GM12878 (cell line): Measurements from ENCODE around the gene ADH7. TPM values are rescaled to one million over a fixed set of nuclear protein-coding genes. Genes with fewer than 3 reads are reported as not detected.

Source experiments
- ATAC-seq: fragments of 200-7000 bp; cut with Tn5 transposase; 3 replicates; pipeline ENCODE4 v1.9.1; 2020; ENCODE audit warnings: mild to moderate bottlenecking, moderate library complexity
- BruUV-seq: library from RNA; stranded (reverse); fragments of 400-500 nt; replicated peaks from 2 replicates; lab custom pipeline; 2021; lab: Mats Ljungman, UMichigan
- CTCF ChIA-PET: fragments of 300-600 bp; sonication (Branson Sonifier 250); formaldehyde crosslinking; extraction: SDS; loops from one replicate; lab custom pipeline; 2021; ENCODE audit warnings: inconsistent platforms; lab: Yijun Ruan, JAX
- POLR2A ChIA-PET: fragments of 350-600 bp; formaldehyde crosslinking; extraction: SDS; loops from one replicate; lab custom pipeline; 2021; ENCODE audit warnings: inconsistent platforms; lab: Charles Lee
- RAD21 ChIA-PET: fragments of 300-600 bp; sonication (Branson Sonifier 250); formaldehyde crosslinking; loops from one replicate; lab custom pipeline; 2023; ENCODE audit warnings: antibody characterized with exemption; ENCODE audit not compliant: unreplicated experiment; lab: Charles Lee
- SMC1A ChIA-PET: fragments of 300-600 bp; sonication (Branson Sonifier 250); formaldehyde crosslinking; loops from one replicate; lab custom pipeline; 2023; ENCODE audit not compliant: unreplicated experiment, uncharacterized antibody; lab: Charles Lee
- DNase-seq: peaks from one replicate; pipeline ENCODE4 v3.0.0-alpha.2; 2011; ENCODE audit warnings: low read depth, low spot score
- FAIRE-seq: peaks from 3 replicates; lab custom pipeline; 2011; peaks lifted over from hg19 to GRCh38; lab: Jason Lieb, UNC
- H2AFZ ChIP-seq: 2 replicates; pipeline ENCODE4 v1.6.0; 2011; ENCODE audit warnings: low read depth, low read length, control low read depth; ENCODE audit not compliant: control insufficient read depth
- H3K27ac ChIP-seq: 2 replicates; pipeline ENCODE4 v1.5.1; 2011; ENCODE audit warnings: control low read depth; ENCODE audit not compliant: control insufficient read depth, insufficient read depth
- H3K27me3 ChIP-seq, 2 experiments: replicated peaks in 1 of 2; 2 replicates each; pipeline versions ENCODE4 v1.6.0 to v1.6.1; 2011; ENCODE audit warnings: low read length in 1 of 2; ENCODE audit not compliant: control insufficient read depth in 2 of 2, insufficient read depth in 2 of 2
- H3K36me3 ChIP-seq, 2 experiments: 2 replicates each; pipeline ENCODE4 v1.5.1; 2011; ENCODE audit warnings: low read length in 1 of 2; ENCODE audit not compliant: control insufficient read depth in 2 of 2, insufficient read depth in 2 of 2
- H3K4me1 ChIP-seq: 2 replicates; pipeline ENCODE4 v1.6.1; 2011; ENCODE audit warnings: mild to moderate bottlenecking, low read length, moderate library complexity, mixed read lengths; ENCODE audit not compliant: control insufficient read depth, insufficient read depth
- H3K4me2 ChIP-seq: 2 replicates; pipeline ENCODE4 v1.6.0; 2011; ENCODE audit warnings: control low read depth; ENCODE audit not compliant: control insufficient read depth, insufficient read depth
- H3K4me3 ChIP-seq: fragments of 200-600 bp; sonication (generic); 2 replicates; pipeline ENCODE4 v1.5.1; 2016
- H3K79me2 ChIP-seq: 2 replicates; pipeline ENCODE4 v1.6.0; 2011; ENCODE audit warnings: low read length; ENCODE audit not compliant: control insufficient read depth, insufficient read depth
- H3K9ac ChIP-seq: 2 replicates; pipeline ENCODE4 v1.8.0; 2011; ENCODE audit warnings: low read length, control low read depth, mixed read lengths; ENCODE audit not compliant: control insufficient read depth, insufficient read depth
- H3K9me3 ChIP-seq: replicated peaks from 3 replicates; pipeline ENCODE4 v1.5.1; 2011; ENCODE audit warnings: mild to moderate bottlenecking, low read length; ENCODE audit not compliant: control insufficient read depth, insufficient read depth
- H4K20me1 ChIP-seq: 2 replicates; pipeline ENCODE4 v1.6.0; 2011; ENCODE audit not compliant: control insufficient read depth, insufficient read depth
- CHD1 ChIP-seq: IDR thresholded peaks from 2 replicates; pipeline ENCODE4 v1.6.1; 2012; ENCODE audit warnings: low read depth, low read length, improper control_type of control experiment
- TAF1 ChIP-seq: IDR thresholded peaks from 2 replicates; pipeline ENCODE4 v1.6.1; 2011; ENCODE audit warnings: mild to moderate bottlenecking, low read depth, low read length, borderline replicate concordance
- WRNIP1 ChIP-seq: IDR thresholded peaks from 2 replicates; pipeline ENCODE4 v1.6.1; 2011; ENCODE audit warnings: low read depth, low read length, improper control_type of control experiment, borderline replicate concordance
- ZNF207 ChIP-seq: fragments of 450-650 bp; IDR thresholded peaks from 2 replicates; pipeline ENCODE4 v1.6.1; 2014; ENCODE audit warnings: antibody characterized with exemption, mild to moderate bottlenecking, borderline replicate concordance
- WGBS: methylation state at CpG from one replicate; pipeline ENCODE4 v1.1.6; 2016; ENCODE audit warnings: low lambda C conversion rate; ENCODE audit not compliant: insufficient replicate concordance, insufficient coverage; ENCODE audit errors: missing lambda C conversion rate; 5-methylcytosine and 5-hydroxymethylcytosine counted together
- in situ Hi-C: fragments of 300-500 bp; cut with MboI; formaldehyde crosslinking; loops from 9 replicates; pipeline ENCODE4 v1.14.3; 2018; ENCODE audit warnings: mixed read lengths
- intact Hi-C: fragments of 100-400 bp; cut with micrococcal nuclease; formaldehyde crosslinking; loops from one replicate; pipeline ENCODE4 v1.14.2; 2022; ENCODE audit not compliant: unreplicated experiment
- polyA plus RNA-seq, 11 experiments: library from polyadenylated mRNA; depleted of rRNA in 4 of 11; unstranded in 6 of 11; stranded (reverse) in 5 of 11; fragments of >200 nt; fragmentation: Nextera tagmentation in 4 of 11; fragmentation: Illumina TruSeq in 1 of 11; extraction: Ambion mirVana in 4 of 11; extraction: Trizol in 1 of 11; gene quantifications; 1 replicate in 1 of 11; 2 replicates in 10 of 11; pipeline versions ENCODE4 v1.2.1 to v1.2.3, GENCODE V29; 2011 to 2016; ENCODE audit warnings: inconsistent platforms in 2 of 11, missing spikeins in 2 of 11, low read depth in 1 of 11
- total RNA-seq, 4 experiments: library from RNA; depleted of rRNA in 3 of 4; stranded (reverse); fragments of >200 nt in 3 of 4; fragmentation: Illumina TruSeq in 1 of 4; extraction: Trizol in 1 of 4; gene quantifications; 2 replicates each; pipeline versions ENCODE4 v1.2.1 to v1.2.3, GENCODE V29; 2013 to 2021
- TF ChIP-seq, protein P1 (sequence below): fragments of 450-650 bp; IDR thresholded peaks from 2 replicates; pipeline ENCODE4 v1.6.1; 2018; ENCODE audit warnings: borderline replicate concordance, mild to moderate bottlenecking; ENCODE audit not compliant: partially characterized antibody

Gene ADH7
- total and polyA plus RNA-seq, 10 of the 15 experiments (the other 5 are each of a cell fraction or from before 2014, with no cell fraction given) = not detected

- WGBS = 0% methylated on average over 1 of the region's 1 CpG
- H2AFZ ChIP-seq = no peak overlapping the region
- no peaks in the 10 kb centered on the region for H3K36me3 ChIP-seq
- intact Hi-C loops (no loop called here), in situ Hi-C loops (loop anchor here (10.0 kb wide), 1 partner anchor 344 kb away; no protein-coding TSS in a partner anchor)
- FAIRE-seq (no peak), ATAC-seq (no peak), DNase-seq (no peak)
- no TSS peak for BruUV-seq
- no peak overlapping the region for H3K27ac ChIP-seq
- ChIA-PET CTCF (interaction anchor here (1.0 kb wide), 1 partner anchor 15 kb away, joined by 3 read pairs; no protein-coding TSS in a partner anchor), SMC1A (interaction anchor here (2.0 kb wide), 1 partner anchor 10 kb away, joined by 7 read pairs; no protein-coding TSS in a partner anchor), RAD21 (no interaction called here), POLR2A (no interaction called here)
- H3K79me2 ChIP-seq = no peaks in the 10 kb centered on the region
- no peak overlapping the region for H3K4me3 ChIP-seq
- TF ChIP-seq TAF1 (no peak), ZNF207 (no peak), WRNIP1 (no peak), CHD1 (no peak)
- TF ChIP-seq, protein P1, sequence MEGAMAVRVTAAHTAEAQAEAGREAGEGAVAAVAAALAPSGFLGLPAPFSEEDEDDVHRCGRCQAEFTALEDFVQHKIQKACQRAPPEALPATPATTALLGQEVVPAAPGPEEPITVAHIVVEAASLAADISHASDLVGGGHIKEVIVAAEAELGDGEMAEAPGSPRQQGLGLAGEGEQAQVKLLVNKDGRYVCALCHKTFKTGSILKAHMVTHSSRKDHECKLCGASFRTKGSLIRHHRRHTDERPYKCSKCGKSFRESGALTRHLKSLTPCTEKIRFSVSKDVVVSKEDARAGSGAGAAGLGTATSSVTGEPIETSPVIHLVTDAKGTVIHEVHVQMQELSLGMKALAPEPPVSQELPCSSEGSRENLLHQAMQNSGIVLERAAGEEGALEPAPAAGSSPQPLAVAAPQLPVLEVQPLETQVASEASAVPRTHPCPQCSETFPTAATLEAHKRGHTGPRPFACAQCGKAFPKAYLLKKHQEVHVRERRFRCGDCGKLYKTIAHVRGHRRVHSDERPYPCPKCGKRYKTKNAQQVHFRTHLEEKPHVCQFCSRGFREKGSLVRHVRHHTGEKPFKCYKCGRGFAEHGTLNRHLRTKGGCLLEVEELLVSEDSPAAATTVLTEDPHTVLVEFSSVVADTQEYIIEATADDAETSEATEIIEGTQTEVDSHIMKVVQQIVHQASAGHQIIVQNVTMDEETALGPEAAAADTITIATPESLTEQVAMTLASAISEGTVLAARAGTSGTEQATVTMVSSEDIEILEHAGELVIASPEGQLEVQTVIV = no peak
- no peaks in the 10 kb centered on the region for H3K9me3 ChIP-seq
- H4K20me1 ChIP-seq = no peaks in the 10 kb centered on the region
- H3K4me2 ChIP-seq = no peak overlapping the region
- H3K4me1 ChIP-seq = no peaks in the 10 kb centered on the region
- no peaks in the 10 kb centered on the region for H3K27me3 ChIP-seq
- no peak overlapping the region for H3K9ac ChIP-seq
Observed at GRCh38 chr4:99468889-99469288, 33.7 kb upstream of the ADH7 start.
